ENCODE measurements around the gene CAPRIN1.
"Not testable (repeated sequence)": the region's sequence is repeated elsewhere in the genome, so short reads cannot be mapped to it uniquely, and the experiment has no call there.

Gene CAPRIN1

GRCh38 chr11:34052608-34053160 lies 1.2 kb downstream of the CAPRIN1 start:
- FAIRE-seq, result no peak

GRCh38 chr11:34053161-34053686 lies 1.7 kb downstream of the CAPRIN1 start:
- FAIRE-seq, result no peak

DNA sequence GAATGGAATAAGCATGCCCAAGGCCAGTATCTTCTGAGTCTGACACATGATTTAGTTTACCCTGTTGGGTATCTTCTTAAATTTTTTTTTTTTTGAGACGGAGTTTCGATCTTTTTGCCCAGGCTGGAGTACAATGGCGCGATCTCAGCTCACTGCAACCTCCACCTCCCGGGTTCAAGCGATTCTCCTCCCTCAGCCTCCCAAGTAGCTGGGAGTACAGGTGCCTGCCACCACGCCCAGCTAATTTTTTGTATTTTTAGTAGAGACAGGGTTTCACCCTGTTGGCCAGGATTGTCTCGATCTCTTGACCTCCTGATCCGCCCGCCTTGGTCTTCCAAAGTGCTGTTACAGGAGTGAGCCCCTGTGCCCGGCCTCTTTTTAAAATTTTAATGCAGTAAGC lies 2.8 kb downstream of the CAPRIN1 start:
- not testable (repeated sequence) for FAIRE-seq

DNA sequence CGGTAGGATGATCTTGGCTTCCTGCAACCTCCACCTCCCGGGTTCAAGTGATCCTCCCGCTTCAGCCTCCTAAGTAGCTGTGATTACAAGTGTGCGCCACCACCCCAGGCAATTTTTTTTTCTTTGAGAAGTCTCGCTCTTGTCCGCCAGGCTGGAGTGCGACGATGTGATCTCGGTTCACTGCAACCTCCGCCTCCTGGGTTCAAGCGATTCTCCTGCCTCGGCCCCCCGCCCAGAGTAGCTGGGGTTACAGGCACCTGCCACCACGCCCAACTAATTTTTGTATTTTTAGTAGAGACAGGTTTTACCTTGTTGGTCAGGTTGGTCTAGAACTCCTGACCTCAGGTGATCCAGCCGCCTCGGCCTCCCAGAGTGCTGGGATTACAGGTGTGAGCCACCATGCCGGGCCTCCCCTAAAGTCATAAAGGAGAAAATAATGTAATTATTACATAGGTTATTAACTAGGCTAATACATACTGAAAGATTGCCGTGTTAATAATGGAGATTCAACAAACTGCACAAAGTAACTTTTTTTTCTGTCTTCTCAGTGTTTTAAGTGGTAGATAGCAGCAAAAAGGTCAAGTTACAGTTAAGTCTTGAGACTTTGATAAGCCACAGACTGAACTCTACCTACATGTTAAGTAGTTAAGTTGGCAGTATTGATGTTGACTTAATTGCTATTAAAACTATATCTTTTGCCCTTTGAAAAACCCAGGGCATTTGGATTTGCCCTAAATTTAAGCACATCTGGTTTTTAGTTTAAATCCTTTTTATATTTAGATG lies 3.9 kb downstream of the CAPRIN1 start:
- no peak for FAIRE-seq

GRCh38 chr11:34056672-34057071 lies 5.1 kb downstream of the CAPRIN1 start:
- FAIRE-seq, result no peak

- no peak for FAIRE-seq
Observed at GRCh38 chr11:34063061-34063795, 11.7 kb downstream of the CAPRIN1 start.

GRCh38 chr11:34064291-34064690 lies 12.8 kb downstream of the CAPRIN1 start:
- FAIRE-seq, result no peak

- FAIRE-seq, result no peak
Observed at GRCh38 chr11:34065505-34066203, 14.1 kb downstream of the CAPRIN1 start.

DNA sequence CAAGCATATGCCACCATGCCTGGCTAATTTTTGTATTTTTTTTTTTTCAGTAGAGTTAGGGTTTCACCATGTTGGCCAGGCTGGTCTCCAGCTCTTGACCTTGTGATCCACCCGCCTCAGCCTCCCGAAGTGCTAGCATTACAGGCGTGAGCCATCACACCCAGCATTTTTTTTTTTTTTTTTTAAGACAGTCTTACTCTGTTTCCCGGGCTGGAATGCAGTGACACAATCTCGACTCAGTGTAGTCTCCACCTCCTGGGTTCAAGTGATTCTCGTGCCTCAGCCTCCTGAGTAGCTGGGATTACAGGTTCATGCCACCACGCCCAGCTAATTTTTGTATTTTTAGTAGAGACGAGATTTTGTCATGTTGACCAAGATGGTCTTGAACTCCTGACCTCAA lies 15.2 kb downstream of the CAPRIN1 start:
- not testable (repeated sequence) for FAIRE-seq

DNA sequence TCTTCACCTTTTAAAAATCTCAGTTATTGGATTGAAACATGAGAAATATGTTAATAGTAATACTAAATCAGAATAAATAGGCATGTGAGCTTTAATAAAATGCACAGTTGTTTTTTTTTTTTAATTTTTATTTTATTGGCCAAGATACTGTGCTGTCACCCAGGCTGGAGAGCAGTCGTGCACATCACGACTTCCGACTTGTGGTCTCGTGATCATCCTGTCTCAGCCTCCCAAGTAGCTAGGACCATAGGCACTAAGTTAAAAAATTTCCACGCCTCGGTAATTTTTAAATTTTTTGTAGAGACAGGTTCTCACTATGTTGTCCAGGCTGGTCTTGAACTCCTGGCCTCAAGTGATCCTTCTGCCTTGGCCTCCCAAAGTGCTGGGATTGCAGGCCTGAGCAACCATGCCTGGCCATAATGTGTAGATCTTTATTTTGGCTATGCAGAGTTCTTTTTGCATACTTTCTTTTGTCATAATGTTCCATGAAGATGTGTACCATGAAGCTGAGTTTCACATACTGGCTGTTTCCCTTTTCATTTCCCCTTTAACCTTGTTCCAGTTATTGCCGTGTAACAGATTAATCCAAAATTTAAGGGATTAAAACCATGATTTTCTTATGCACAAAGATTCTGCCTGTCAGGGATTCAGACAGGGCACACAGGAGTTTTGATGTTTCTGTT lies 16.0 kb downstream of the CAPRIN1 start:
- no peak for FAIRE-seq

DNA sequence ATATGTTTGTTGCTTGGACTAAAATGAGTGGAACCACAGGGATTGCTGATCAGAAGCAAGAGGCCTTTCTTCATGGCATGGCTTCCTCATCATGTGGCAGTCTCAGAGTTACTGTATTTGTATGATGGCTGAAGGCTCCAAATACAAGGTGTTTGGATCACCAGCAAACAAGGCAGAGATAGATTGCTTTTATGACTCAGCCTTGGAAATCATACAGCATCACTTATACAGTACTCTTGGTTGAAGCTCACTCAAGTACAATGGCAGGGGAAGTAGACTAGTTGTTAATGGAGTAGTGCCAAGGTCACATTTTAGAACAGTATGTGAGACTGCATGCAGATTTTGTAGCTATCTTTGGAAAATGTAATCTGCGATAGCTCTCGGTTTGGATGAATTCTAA lies 16.6 kb downstream of the CAPRIN1 start:
- FAIRE-seq, result no peak

- not testable (repeated sequence) for FAIRE-seq
Observed at GRCh38 chr11:34071306-34071705, 19.8 kb downstream of the CAPRIN1 start.

- FAIRE-seq, result no peak
Observed at GRCh38 chr11:34072041-34072440, 20.5 kb downstream of the CAPRIN1 start.

- no peak for FAIRE-seq
Observed at GRCh38 chr11:34072832-34073231, 21.3 kb downstream of the CAPRIN1 start.

- FAIRE-seq, result no peak
Observed at GRCh38 chr11:34074391-34074790, 22.9 kb downstream of the CAPRIN1 start.

DNA sequence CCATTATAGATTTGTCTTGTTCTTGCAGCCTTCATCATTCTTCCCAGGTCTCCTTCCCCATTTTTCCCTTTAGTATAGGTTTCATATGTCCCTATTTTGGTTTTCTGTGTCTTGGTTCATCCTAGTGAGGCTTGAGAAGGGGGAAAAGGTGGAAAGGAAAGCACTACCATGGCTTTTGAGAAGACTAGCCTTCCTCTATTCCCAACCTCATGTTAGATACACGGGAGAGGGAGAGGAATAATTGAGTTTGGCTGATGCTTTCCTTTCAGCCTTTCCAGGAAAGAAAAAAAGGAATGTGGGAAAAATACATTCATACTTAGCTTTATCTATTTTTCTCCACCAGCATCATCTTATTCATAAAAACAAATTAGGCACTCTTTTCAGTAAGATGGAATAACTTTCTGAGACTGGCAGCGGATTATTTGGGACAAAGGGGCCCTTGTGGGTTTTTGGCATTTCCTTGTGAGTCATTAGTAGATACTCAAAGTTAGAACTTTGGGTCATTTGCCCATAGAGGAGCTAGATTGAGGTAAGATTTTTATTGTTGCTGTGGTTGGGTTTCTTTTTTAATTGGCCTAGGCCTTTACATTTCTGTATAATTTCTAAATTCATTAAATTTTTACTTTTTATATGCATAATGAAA lies 23.8 kb downstream of the CAPRIN1 start:
- no peak for FAIRE-seq

DNA sequence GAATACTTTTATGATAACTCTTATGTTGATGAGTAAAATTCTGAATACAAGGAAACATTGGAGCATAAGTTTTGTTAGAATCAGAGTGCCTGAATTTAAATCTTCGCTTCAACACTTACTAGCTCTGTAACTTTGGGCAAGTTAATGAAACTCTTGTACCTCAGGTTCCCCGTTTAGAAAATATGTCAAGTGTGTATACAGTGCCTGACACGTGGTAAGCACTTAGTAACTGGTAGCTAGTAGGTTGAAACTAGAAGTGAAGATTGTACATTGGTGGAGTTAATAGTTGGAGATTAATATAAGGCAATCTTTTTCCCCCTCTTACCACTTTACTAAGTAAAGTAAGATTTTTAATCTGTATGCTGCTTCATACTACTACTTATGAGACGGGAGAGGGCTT lies 29.1 kb downstream of the CAPRIN1 start:
- FAIRE-seq, result no peak

GRCh38 chr11:34084637-34085036 lies 33.1 kb downstream of the CAPRIN1 start:
- FAIRE-seq, result no peak

GRCh38 chr11:34086554-34087283 lies 35.2 kb downstream of the CAPRIN1 start:
- FAIRE-seq, result peak; percentile 41

DNA sequence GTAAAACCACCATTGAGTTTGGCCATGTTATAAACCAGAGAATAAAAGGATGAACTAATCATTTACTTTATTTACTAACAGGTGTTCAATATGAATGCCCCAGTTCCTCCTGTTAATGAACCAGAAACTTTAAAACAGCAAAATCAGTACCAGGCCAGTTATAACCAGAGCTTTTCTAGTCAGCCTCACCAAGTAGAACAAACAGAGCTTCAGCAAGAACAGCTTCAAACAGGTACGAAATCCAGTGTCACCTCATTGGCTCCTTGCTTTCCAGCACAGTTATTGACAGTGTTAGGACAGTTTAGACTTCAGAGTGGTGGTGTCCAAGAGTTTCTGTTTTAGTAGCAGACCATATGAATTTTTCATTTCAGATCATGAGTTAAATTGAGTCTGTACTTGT lies 40.3 kb downstream of the CAPRIN1 start:
- FAIRE-seq, result no peak

DNA sequence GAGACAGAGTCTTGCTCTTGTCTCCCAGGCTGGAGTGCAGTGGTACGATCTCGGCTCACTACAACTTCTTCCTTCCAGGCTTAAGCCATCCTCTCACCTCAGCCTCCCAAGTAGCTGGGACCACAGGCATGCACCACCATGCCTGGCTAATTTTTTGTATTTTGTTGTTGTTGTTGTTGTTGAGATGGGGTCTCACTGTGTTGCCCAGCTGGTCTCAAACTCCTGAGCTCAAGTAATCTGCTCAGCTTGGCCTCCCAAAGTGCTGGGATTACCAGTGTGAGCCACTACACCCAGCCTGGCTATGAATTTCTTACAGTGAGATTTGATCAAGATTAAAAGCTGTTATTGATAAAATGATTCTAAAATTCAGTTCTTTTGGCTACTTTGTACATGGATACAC lies 43.4 kb downstream of the CAPRIN1 start:
- not testable (repeated sequence) for FAIRE-seq
